ENCODE measurements around the gene GPNMB.

GPNMB gene

DNA sequence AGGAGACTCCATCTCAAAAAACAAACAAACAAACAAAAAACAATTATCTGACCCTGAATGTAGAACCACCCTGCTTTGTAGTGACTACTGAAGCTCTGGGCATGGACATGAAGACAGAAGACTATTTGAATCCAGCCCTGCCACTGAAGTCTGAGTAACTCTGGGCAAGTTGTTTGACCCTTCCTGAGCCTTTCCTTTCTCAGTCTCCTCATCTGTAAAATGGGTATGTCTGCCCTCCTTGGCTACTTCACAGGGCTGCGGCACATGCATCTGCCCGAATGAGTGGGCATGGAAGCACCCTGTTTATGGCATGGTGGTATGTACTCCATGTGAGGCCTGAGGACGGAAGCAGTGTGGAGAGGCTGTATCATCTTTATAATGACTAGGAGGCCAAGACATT is 30.4 kb downstream of the GPNMB start:
- H3K4me3 ChIP-seq (ENCODE audit: low read depth, low read length): no peak overlapping the region
- CTCF ChIA-PET: interaction anchor here (0.6 to 14.3 kb wide), 35 partner anchors 8 to 437 kb away, joined by 3 to 310 read pairs (median 4); partner anchors contain the start of genes GPNMB and IGF2BP3
- TF ChIP-seq, protein P1, sequence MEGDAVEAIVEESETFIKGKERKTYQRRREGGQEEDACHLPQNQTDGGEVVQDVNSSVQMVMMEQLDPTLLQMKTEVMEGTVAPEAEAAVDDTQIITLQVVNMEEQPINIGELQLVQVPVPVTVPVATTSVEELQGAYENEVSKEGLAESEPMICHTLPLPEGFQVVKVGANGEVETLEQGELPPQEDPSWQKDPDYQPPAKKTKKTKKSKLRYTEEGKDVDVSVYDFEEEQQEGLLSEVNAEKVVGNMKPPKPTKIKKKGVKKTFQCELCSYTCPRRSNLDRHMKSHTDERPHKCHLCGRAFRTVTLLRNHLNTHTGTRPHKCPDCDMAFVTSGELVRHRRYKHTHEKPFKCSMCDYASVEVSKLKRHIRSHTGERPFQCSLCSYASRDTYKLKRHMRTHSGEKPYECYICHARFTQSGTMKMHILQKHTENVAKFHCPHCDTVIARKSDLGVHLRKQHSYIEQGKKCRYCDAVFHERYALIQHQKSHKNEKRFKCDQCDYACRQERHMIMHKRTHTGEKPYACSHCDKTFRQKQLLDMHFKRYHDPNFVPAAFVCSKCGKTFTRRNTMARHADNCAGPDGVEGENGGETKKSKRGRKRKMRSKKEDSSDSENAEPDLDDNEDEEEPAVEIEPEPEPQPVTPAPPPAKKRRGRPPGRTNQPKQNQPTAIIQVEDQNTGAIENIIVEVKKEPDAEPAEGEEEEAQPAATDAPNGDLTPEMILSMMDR (IDR thresholded peaks at IDR 0.05; ENCODE audit: insufficient read depth, low read length, missing control alignments): no peak
- DNase-seq (ENCODE audit: low read depth, low spot score): no peak
- POLR2A ChIA-PET: no interaction called here

DNA sequence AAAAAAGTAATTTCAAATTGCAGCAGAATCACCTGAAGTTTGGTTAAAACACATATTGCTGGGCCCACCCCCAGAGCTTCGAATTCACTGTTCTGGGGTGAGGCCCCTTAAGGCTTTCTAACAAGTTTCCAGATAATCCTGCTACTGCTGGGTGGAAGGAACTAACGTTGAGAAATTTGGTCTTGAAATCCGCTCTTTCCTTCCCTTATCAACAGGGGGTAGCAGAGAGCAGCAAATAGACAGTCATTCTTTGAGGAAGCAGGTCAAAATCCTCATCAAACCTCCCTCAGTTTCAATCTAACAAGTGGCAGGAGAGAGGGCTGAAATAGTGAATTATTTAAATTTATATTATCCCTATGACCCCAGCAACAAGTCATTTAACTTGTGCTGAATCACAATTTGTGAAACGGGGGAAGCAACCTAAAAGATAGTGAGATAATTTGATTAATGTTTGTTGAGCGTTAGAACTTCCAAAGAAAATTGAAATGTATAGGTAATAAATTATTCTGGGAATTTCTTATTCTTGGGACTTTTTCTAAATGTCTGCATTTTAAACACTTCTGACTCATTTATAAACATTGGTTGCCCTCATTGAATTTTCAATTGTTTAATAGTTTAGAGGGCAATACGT is 30.9 kb downstream of the GPNMB start:
- POLR2A ChIA-PET: no interaction called here
- TF ChIP-seq, protein P1 (IDR thresholded peaks at IDR 0.05; ENCODE audit: insufficient read depth, low read length, missing control alignments): peak; percentile 80
- DNase-seq (ENCODE audit: low read depth, low spot score): no peak
- CTCF ChIA-PET: interaction anchor here (0.6 to 14.3 kb wide), 38 partner anchors 7 to 436 kb away, joined by 3 to 310 read pairs (median 5); partner anchors contain the start of genes GPNMB and TRA2A
- no peak overlapping the region for H3K4me3 ChIP-seq (ENCODE audit: low read depth, low read length)

DNA sequence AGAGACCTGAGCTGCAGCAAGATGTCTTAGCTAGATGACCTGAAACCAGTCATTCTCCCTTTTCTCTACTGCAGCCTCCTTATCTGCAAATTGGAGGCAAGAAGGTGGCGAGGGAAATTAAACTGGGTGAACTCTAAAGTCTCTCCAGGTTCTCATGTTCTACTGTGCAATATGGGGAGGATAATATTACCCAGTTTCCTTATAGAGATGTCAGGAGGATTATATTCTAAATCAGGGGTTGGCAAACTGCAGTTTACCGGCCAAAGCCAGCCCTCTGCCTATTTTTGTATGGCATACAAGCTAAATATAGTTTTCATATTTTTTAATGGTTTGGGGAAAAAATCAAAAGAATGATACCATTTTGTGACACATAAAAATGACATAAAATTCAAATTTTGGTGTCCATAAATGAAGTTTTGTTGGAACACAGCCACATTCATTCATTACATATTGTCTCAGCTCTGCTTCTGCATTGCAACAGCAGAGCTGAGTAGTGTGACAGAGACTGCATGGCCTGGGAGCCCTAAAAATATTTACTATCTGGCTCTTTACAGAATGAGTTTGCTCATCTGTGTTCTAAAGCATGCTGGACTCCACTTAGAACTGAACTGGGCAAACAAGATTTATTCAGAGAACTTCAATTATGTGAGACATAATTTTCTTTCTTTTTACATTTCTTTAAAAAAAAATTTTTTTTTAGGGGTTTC is 33.4 kb downstream of the GPNMB start:
- CTCF ChIA-PET: interaction anchor here (2.3 to 14.3 kb wide), 4 partner anchors 9 to 266 kb away, joined by 6 to 310 read pairs (median 14); no protein-coding TSS in a partner anchor
- no peak overlapping the region for H3K4me3 ChIP-seq (ENCODE audit: low read depth, low read length)
- POLR2A ChIA-PET: no interaction called here
- DNase-seq (ENCODE audit: low read depth, low spot score): no peak
- TF ChIP-seq, protein P1 (IDR thresholded peaks at IDR 0.05; ENCODE audit: insufficient read depth, low read length, missing control alignments): no peak

DNA sequence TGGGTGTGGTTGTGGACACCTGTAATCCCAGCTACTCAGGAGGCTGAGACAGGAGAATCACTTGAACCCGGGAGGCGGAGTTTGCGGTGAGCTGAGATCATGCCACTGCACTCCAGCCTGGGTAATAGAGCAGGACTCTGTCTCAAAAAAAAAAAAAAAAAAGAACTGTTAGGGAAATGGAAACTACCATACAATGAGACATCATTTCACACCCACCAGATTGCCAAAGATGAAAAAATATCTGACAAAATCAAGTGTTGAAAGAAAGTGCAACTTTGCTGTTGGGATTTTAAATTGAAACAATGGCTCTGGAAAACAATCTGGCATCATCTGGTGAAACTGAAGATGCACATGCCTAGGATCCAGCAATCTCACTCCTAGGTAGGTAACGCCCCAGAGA is 36.5 kb downstream of the GPNMB start:
- DNase-seq (ENCODE audit: low read depth, low spot score): no peak
- ChIA-PET CTCF (interaction anchor here (1.1 to 2.9 kb wide), 4 partner anchors 10 to 725 kb away, joined by 3 to 13 read pairs (median 3); no protein-coding TSS in a partner anchor), POLR2A (no interaction called here)
- TF ChIP-seq, protein P1 (IDR thresholded peaks at IDR 0.05; ENCODE audit: insufficient read depth, low read length, missing control alignments): no peak
- no peak overlapping the region for H3K4me3 ChIP-seq (ENCODE audit: low read depth, low read length)

DNA sequence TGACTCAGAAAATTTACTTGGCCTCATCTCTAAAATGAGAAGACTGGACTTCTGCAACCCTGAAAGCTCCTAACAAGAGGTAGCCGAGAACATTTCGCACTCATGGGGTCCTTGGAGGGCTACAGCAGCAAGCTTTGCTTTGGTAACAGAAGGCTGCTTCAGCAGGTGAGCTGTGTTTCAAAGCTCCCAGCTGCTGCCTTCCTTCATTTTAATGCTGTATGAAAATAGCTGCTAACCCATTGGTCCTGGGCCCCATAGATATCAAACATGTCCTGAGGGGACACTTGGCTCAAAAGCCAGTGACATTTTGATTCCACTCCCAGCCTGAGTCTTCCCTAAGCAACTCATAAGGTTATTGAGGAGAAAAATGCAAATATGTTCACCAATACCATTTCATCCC is 38.3 kb downstream of the GPNMB start:
- TF ChIP-seq, protein P1 (IDR thresholded peaks at IDR 0.05; ENCODE audit: insufficient read depth, low read length, missing control alignments): no peak
- DNase-seq (ENCODE audit: low read depth, low spot score): no peak
- no peak overlapping the region for H3K4me3 ChIP-seq (ENCODE audit: low read depth, low read length)
- ChIA-PET CTCF (interaction anchor here (0.8 to 1.7 kb wide), 6 partner anchors 8 to 262 kb away, joined by 3 to 7 read pairs (median 3); no protein-coding TSS in a partner anchor), POLR2A (no interaction called here)

Measured in AG04449 (cell line).